GM18868 (cell line): ENCODE data around the gene ST3GAL4.
A peak's percentile ranks its signal among the peaks of the same experiment; 100 is the strongest.

Experiments
- ATAC-seq: cut with Tn5 transposase; IDR thresholded peaks from one replicate; pipeline ENCODE4 v1.9.1; 2021; ENCODE audit warnings: mild to moderate bottlenecking, moderate library complexity; ENCODE audit not compliant: unreplicated experiment

The ST3GAL4 gene

DNA sequence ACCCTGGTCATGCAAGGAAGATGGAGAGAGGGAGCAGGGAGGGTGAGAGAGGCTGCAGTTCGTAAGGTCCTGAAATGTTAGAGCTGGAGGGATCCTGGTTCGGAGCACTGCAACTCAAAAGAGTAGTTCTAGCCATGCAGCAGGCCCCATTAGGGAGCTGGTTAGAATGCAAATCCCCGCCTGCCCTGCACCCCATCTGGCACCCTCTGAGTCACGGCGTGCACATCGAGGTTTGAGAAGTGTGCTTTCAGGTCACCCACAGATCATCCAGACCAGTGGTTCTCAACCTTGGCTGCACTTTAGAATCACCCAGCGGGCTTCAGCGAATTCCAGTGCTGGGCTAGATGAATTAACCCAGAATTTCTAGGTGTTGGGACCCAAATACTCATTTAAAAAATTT, 48.2 kb downstream of the ST3GAL4 start:
- ATAC-seq = no peak

DNA sequence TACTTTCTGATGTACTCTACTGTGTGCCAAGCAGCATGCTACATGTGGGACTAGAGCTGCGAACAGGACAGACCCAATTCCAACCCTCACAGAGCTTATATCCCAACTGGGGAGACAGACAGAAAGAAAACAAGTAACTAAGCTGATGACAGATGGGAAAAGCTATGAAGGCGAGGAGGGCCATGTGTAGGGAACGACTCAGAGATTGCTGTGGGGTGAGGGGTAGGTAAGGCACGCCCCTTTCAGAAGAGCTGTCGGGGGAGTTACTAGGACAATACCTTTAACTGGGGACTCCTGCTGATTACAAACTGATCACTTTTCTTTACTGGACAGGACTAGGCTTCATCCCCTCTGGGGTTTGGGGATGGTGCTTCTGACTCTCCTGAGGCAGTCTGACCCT, 48.9 kb downstream of the ST3GAL4 start:
- no peak for ATAC-seq

DNA sequence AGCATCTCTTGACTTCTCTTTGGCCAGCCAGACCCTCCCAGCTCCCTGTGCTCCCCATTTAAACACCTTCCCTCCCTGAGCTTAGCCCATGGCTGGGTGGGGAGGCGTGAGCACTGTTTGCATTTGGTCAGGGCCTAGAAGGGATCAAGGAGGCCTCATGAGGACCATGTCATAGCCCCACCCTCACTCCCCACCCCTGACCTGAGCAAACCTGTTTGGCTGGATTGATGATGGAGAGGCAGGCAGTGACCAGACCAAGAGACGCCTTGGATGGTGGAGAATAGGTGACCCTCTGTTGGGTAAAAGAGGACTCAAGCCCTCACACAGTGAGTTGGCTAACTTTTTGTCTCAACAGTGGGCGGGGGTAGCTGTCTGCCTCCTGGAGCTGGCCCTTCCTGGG, 49.9 kb downstream of the ST3GAL4 start:
- no peak for ATAC-seq

DNA sequence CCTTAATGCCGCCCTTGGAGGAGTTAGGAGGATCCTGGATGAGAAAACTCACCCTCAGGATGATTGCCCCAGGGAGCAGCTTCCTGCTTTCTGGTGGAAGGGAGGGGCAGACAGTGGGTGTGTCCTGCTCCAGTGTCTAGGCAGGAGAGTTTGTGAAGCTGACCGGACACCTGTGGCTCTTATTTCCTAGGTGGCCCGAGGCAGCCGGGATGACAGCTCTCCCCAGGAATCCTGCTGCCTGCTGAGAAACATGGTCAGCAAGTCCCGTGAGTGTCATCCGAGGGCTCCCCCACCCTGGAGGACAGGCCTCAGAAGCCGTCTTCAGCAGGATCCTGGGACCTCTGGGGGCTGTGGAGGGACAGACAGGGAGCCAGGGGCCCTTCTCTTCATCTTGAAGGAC, 50.4 kb downstream of the ST3GAL4 start:
- no peak for ATAC-seq

- ATAC-seq = no peak
Measured at GRCh38 chr11:126406368-126406767, 50.9 kb downstream of the ST3GAL4 start.

- ATAC-seq = no peak
Measured at GRCh38 chr11:126407101-126407521, 51.6 kb downstream of the ST3GAL4 start.

- no peak for ATAC-seq
Measured at GRCh38 chr11:126407682-126408288, 52.3 kb downstream of the ST3GAL4 start.

DNA sequence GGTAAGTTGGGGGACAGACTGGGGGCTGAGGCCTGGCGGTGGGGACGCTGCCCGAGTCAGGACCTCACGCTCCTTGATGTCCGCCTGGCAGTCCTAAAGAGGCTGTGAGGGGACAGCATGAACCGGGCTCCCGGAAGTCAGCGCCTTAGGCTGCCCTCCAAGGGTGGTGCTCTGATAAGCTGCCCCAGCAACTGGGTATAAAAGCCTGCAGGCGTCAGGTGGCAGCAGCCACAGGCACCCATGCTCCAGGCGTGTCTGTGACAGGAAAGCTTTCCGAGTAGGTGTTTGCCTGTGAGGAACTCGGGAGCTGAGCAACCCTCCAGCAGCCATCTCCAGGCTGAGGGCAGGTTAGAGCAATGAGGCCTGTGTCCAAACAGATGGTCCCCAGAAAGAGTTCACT, 53.0 kb downstream of the ST3GAL4 start:
- no peak for ATAC-seq

DNA sequence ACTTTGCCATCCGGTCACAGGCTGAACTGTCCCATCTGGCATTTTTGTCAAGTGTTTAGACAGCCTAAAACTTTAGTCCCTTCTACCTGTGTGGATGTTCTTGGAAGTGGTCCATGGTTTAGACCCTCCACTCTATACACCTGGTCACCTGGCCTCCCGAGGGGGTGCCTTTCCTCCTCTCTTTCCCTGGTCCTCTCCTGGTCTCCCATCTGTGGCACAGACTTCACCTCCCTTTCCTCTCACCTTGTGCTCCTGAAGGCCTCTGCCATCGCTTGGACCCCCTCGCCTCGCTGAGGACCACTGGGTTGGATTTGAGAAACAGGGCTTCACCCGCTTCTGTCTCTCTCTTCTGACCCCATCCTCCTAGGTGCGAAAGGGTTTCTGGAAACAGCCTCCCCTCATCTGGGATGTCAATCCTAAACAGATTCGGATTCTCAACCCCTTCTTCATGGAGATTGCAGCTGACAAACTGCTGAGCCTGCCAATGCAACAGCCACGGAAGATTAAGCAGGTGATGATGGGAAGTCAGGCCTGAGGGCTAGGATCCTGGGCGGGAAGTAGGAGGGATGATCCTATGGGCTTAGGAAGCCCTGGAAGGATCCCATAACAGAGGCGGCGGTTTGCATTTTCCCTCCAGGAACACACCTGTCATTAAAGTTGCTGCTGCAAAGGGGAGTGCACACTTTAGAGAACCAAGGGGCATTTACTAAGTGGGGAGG, 53.6 kb downstream of the ST3GAL4 start:
- ATAC-seq = no peak

GRCh38 chr11:126409620-126409985, 54.1 kb downstream of the ST3GAL4 start:
- no peak for ATAC-seq

DNA sequence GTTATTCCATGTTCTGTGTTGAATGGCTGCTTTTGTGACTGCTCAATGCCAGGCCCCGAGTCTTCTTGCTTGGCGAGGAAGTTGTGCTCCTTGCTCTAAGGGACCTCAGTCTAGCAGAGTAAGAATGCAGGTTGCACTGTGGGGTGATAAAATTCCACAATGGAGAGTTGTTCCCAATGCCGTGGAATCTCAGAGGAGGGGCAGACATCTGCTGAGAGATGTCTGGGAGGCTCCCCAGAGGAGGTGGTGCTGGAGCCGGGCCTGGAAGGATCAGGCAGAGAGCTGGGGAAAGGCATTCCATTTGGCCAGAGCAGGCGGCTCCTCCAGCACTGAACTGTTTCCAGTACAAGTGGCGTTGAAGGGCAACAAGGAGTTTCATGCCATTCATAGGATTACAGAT, 55.2 kb downstream of the ST3GAL4 start:
- no peak for ATAC-seq

DNA sequence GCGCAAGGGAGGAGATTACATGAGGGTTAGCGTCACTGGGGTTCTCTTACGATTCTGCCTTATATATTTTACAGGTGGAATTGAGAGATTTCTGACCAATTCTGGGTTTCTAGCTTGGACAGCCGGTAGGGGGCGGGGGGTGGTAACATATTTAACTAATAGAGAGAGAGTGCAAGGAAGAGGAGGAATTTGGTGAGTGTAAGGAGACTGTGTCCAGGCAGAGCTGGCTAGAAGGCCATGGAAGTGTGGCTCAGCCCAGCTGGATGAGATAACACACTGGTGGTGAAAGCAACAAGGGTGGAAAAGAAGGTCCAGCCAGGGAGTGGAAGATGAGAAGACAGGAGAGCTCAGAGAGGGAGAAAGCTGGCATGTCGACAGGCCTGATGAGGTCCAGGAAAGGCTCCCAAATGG, 56.5 kb downstream of the ST3GAL4 start:
- no peak for ATAC-seq

- ATAC-seq = no peak
Measured at GRCh38 chr11:126413426-126413825, 57.9 kb downstream of the ST3GAL4 start.

- ATAC-seq = no peak
Measured at GRCh38 chr11:126413843-126414405, 58.4 kb downstream of the ST3GAL4 start.

DNA sequence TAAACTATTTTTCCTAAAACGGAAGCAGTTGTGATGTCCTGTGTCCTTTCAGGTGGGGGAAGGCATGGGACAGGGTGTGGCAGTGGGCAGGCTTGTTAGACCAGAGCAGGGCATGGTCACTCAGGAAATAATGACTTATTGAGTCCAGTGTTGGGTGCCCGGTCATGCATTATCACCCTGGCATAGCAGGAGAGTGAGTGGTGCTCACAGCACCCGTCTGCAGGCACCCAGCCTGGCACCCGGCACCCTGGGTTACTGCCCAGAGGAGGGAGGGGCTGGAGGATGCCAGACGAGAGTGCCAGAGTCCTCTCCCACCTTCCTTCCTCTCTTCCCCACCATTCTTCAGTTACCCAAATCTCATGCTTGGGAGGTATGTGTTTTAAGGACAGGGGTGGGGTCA, 59.1 kb downstream of the ST3GAL4 start:
- ATAC-seq = no peak

DNA sequence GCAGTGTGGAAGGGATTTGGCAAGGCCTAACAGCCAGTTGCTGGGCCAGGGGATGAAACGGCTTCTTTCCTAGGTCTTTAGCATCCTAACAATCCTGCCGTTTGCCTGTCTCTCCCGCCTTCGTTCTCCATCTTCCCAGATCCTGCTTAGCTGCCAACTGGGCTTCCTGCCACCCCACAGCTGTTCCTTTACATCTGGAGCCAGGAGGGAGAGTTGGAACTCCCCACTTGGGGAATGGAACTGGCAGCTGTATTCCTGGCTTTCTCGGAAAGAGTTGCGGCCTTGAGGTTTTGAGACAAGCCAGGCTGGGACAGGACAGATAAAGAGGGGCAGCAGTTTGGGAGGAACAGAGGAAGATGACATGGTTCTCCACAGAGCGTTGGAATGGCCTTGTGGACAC, 59.6 kb downstream of the ST3GAL4 start:
- ATAC-seq = no peak

GRCh38 chr11:126415669-126416420, 60.4 kb downstream of the ST3GAL4 start:
- ATAC-seq = no peak

DNA sequence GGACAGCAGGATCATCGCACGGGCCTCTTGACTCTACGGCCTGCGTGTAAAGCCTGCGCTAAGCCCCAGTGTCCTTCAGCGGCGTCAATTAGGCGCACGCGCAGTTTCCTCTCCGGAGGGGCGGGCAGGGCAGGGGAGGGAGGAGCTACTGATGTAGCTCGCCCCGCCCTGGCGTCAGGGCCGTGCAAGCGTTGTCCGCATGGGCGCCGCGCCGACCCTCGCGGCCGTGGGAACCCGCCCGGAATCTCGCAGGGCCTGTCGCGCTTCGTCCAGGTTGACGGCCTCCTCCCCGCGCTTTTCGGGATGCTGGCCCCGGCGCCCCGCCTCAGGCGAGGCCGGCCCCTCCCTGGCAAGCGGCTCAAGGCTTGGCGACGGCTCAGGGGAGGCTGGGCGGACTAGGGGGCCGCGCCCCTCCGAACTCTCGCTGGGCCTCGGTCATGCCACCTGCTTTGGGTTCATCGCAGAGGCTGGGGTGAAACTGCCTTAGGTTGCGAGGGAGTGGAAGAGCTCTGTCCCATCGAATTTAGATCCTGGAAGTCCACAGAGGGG, 61.1 kb downstream of the ST3GAL4 start:
- peak; percentile 46 for ATAC-seq

DNA sequence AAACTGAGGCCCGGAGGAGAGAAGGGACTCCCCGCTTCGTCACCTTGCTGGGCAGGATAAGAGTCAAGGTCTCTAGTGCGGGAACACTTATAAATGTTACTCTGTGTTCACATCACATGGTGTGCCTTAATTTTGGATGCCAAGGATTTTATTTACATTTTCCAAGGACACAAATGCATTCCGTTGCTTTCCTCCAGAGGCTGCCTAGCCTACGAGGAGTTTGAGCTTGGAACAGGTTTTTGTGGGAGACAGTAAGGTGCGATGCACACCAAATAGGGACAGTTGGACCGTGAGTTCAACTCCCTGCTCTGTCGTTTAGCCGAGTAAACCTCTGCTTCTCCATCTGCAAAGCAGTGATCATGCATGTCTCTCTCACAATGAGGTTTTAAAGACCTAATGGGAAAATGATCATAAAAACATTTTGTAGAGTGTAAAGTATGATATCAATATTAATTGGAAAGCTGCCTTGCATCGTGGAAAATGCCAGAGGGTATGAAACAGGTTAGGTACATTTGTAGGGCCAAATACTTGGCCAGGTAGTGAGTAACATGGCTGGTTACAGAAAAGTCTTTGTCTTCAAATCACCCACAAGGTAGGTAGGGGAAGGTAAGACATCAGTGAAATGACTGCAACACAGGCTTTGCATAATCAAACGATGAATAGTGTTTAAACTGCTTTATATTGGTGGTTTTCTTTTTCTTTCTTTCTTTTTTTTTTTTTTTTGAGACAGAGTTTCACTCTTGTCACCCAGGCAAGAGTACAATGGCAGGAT, 61.8 kb downstream of the ST3GAL4 start:
- ATAC-seq = no peak

DNA sequence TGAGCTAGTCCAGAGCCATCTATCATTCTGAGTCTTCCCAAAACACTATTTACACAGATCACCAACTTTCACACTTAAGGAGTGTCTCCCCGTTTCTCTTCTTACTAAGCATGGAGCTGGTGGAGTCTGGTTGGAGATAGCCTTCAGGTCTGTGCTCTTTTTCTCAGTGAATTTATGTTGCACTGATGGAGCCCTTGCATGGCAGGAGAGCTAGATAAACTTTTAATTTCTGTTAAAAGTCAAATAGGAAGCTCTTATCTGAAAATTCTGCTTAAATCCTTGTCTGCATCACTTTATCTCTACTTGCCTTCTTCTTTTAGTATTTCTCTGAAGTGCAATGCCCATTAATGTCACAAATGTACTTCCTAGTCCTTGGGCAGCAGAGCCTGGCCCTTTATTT, 63.4 kb downstream of the ST3GAL4 start:
- no peak for ATAC-seq
